Right atrium auricular region (tissue), 2 donors: ENCODE results near the gene S1PR2. TPM values are rescaled to one million over a fixed set of nuclear protein-coding genes. Genes with fewer than 3 reads are reported as not detected.
A peak's percentile ranks its signal among the peaks of the same experiment; 100 is the strongest.

Experiments
- DNase-seq: peaks from one replicate; pipeline ENCODE4 v3.0.0-alpha.2; 2019; ENCODE audit warnings: low spot score
- H3K27ac ChIP-seq, 2 donors: fragments of 200-600 bp; sonication (generic); 1 replicate in 1 of 2; 2 replicates in 1 of 2; pipeline ENCODE4 v1.5.1; 2016 to 2019
- H3K27me3 ChIP-seq, 2 donors: fragments of 200-600 bp; sonication (generic); one replicate each; pipeline versions ENCODE4 v1.5.1 to v1.6.0; 2017 to 2019
- H3K36me3 ChIP-seq: fragments of 200-600 bp; sonication (generic); one replicate; pipeline ENCODE4 v1.5.1; 2016
- H3K4me1 ChIP-seq, 2 donors: fragments of 200-600 bp; sonication (generic); one replicate each; pipeline versions ENCODE4 v1.5.1 to v1.6.0; 2017 to 2019
- H3K4me3 ChIP-seq, 2 donors: fragments of 200-600 bp; sonication (generic); 1 replicate in 1 of 2; 2 replicates in 1 of 2; pipeline ENCODE4 v1.5.1; 2017 to 2019; ENCODE audit warnings: mild to moderate bottlenecking in 1 of 2, moderate library complexity in 1 of 2
- H3K9me3 ChIP-seq, 2 donors: fragments of 200-600 bp; sonication (generic); one replicate each; pipeline ENCODE4 v1.5.1; 2019
- CTCF ChIP-seq, 2 donors: fragments of 200-600 bp; sonication (generic); IDR thresholded peaks; one replicate each; pipeline ENCODE4 v1.5.1; 2019; ENCODE audit warnings: antibody characterized with exemption in 2 of 2
- total RNA-seq, 2 donors: library from RNA; depleted of rRNA; stranded (reverse); fragments of >200 nt; gene quantifications; one replicate each; pipeline ENCODE4 v1.1.0, GENCODE V29; 2016

S1PR2 gene
- 10 to 100 TPM in 1 of 2 donors, 1 to 10 TPM in 1; 4.3 to 14.7 TPM for total RNA-seq

GRCh38 chr19:10230861-10231611 lies at the start of gene S1PR2:
TSS of gene S1PR2 (minus strand) at chr19:10231331. CDS start at chr19:10224905, 6,426 bp downstream.
- Histone ChIP-seq H3K4me1 (peaks cover 0 to 43% of the 10 kb centered on the region in 2 donors), H3K27ac (peak within 1 kb of the TSS; percentile 83 to 87), H3K36me3 (no peaks in the 10 kb centered on the region), H3K9me3 (no peaks in the 10 kb centered on the region), H3K27me3 (no peaks in the 10 kb centered on the region), H3K4me3 (peak within 1 kb of the TSS; percentile 65 to 68)
- DNase-seq = peak; percentile 80
- no peak for TF ChIP-seq CTCF (IDR thresholded peaks at IDR 0.05)

GRCh38 chr19:10279737-10280442 lies 48.8 kb upstream of the S1PR2 start:
- DNase-seq = no peak
- no peaks in the 10 kb centered on the region for H3K27me3 ChIP-seq
- H3K9me3 ChIP-seq = no peaks in the 10 kb centered on the region
- H3K4me3 ChIP-seq = no peak overlapping the region
- TF ChIP-seq CTCF (IDR thresholded peaks at IDR 0.05) = no peak
- H3K27ac ChIP-seq = no peak overlapping the region
- H3K36me3 ChIP-seq = peaks cover 16% of the 10 kb centered on the region
- H3K4me1 ChIP-seq = no peaks in the 10 kb centered on the region

GRCh38 chr19:10278935-10279334 lies 47.8 kb upstream of the S1PR2 start:
- H3K9me3 ChIP-seq = no peaks in the 10 kb centered on the region
- no peak overlapping the region for H3K27ac ChIP-seq
- TF ChIP-seq CTCF (IDR thresholded peaks at IDR 0.05) = no peak
- peaks cover 6% of the 10 kb centered on the region for H3K36me3 ChIP-seq
- no peaks in the 10 kb centered on the region for H3K4me1 ChIP-seq
- DNase-seq = no peak
- H3K4me3 ChIP-seq = no peak overlapping the region
- no peaks in the 10 kb centered on the region for H3K27me3 ChIP-seq

GRCh38 chr19:10277795-10278589 lies 46.9 kb upstream of the S1PR2 start:
- H3K27ac ChIP-seq = no peak overlapping the region
- no peaks in the 10 kb centered on the region for H3K9me3 ChIP-seq
- no peak overlapping the region for H3K4me3 ChIP-seq
- TF ChIP-seq CTCF (IDR thresholded peaks at IDR 0.05) = no peak
- no peaks in the 10 kb centered on the region for H3K27me3 ChIP-seq
- no peak for DNase-seq
- H3K4me1 ChIP-seq = no peaks in the 10 kb centered on the region
- no peaks in the 10 kb centered on the region for H3K36me3 ChIP-seq

- no peaks in the 10 kb centered on the region for H3K9me3 ChIP-seq
- no peaks in the 10 kb centered on the region for H3K36me3 ChIP-seq
- DNase-seq = no peak
- H3K27me3 ChIP-seq = peaks cover 0 to 5% of the 10 kb centered on the region in 2 donors
- H3K4me3 ChIP-seq = no peak overlapping the region
- no peak for TF ChIP-seq CTCF (IDR thresholded peaks at IDR 0.05)
- no peak overlapping the region for H3K27ac ChIP-seq
- H3K4me1 ChIP-seq = peaks cover 0 to 20% of the 10 kb centered on the region in 2 donors
Observed at GRCh38 chr19:10274589-10274988, 43.5 kb upstream of the S1PR2 start.
